ENCODE results near the gene GUCD1.

GUCD1 gene

GRCh38 chr22:24501301-24502005 lies 53.5 kb downstream of the GUCD1 start:
- DNase-seq, result no peak

GRCh38 chr22:24500277-24500820 lies 54.6 kb downstream of the GUCD1 start:
- no peak for DNase-seq

GRCh38 chr22:24499706-24500276 lies 55.1 kb downstream of the GUCD1 start:
- DNase-seq, result no peak

- no peak for DNase-seq
These were observed 56.1 kb downstream of the GUCD1 start for GRCh38 chr22:24498824-24499223.

GRCh38 chr22:24497841-24498258 lies 57.1 kb downstream of the GUCD1 start:
- DNase-seq, result no peak

GRCh38 chr22:24496661-24497060 lies 58.3 kb downstream of the GUCD1 start:
- no peak for DNase-seq

GRCh38 chr22:24496234-24496633 lies 58.7 kb downstream of the GUCD1 start:
- DNase-seq, result no peak

- DNase-seq, result no peak
These were observed 59.6 kb downstream of the GUCD1 start for GRCh38 chr22:24495365-24495675.

GRCh38 chr22:24494528-24495364 lies 60.2 kb downstream of the GUCD1 start, which contains the start of gene UPB1:
Gene UPB1 (plus strand): TSS chr22:24495332. CDS start chr22:24495404, 72 bp downstream.
- DNase-seq, result no peak

- no peak for DNase-seq
These were observed 60.8 kb downstream of the GUCD1 start for GRCh38 chr22:24494167-24494527.

GRCh38 chr22:24492391-24492790 lies 62.5 kb downstream of the GUCD1 start:
- no peak for DNase-seq

Measured in activated CD8-positive, alpha-beta memory T cell treated with anti-CD3 and anti-CD28 coated beads, Interleukin-2, amount 50 U/mL, for 4 hours (primary cell).